ENCODE data around the gene TSPEAR.

TSPEAR gene

GRCh38 chr21:44722731-44723130 is 11.4 kb upstream of the TSPEAR start:
- Histone ChIP-seq H3K4me1 (ENCODE audit: control insufficient read depth, insufficient read depth, low read length) (peaks cover 3% of the 10 kb centered on the region), H3K27ac (ENCODE audit: low read length) (no peak overlapping the region), H3K27me3 (ENCODE audit: control insufficient read depth in 1 of 2, insufficient read depth in 2 of 2, low read length in 2 of 2) (peaks cover 29 to 35% of the 10 kb centered on the region in 2 donors), H3K36me3 (ENCODE audit: control insufficient read depth in 2 of 2, insufficient read depth in 2 of 2, low read length in 2 of 2) (no peaks in the 10 kb centered on the region), H3K9me3 (ENCODE audit: control insufficient read depth in 2 of 2, low read length in 2 of 2) (no peaks in the 10 kb centered on the region), H3K9ac (ENCODE audit: low read length in 2 of 2) (no peak overlapping the region), H3K4me3 (ENCODE audit: low read length in 2 of 2) (no peak overlapping the region)

DNA sequence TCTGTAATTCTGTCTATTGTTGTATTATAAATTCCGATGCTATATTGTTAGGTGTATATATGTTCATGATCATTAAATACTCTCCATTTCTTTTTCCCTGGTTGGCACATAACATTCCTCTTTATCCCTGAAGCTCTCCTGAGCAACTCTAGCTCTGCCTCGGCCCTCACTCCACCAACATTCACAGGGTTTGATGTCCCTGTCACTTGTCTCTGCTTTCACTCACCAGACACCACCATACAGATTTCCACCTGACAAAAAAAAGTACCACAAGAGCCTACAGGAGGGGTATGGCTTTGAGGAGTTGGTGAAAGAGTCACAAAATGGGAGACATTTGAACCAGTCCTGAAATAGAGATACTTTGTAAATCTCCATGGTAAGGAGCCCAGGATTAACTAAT is 8.8 kb upstream of the TSPEAR start:
- Histone ChIP-seq H3K4me1 (ENCODE audit: control insufficient read depth, insufficient read depth, low read length) (peaks cover 3% of the 10 kb centered on the region), H3K9ac (ENCODE audit: low read length in 2 of 2) (no peak overlapping the region), H3K36me3 (ENCODE audit: control insufficient read depth in 2 of 2, insufficient read depth in 2 of 2, low read length in 2 of 2) (no peaks in the 10 kb centered on the region), H3K9me3 (ENCODE audit: control insufficient read depth in 2 of 2, low read length in 2 of 2) (no peaks in the 10 kb centered on the region), H3K4me3 (ENCODE audit: low read length in 2 of 2) (no peak overlapping the region), H3K27ac (ENCODE audit: low read length) (no peak overlapping the region), H3K27me3 (ENCODE audit: control insufficient read depth in 1 of 2, insufficient read depth in 2 of 2, low read length in 2 of 2) (peaks cover 27 to 31% of the 10 kb centered on the region in 2 donors)

- H3K4me3 ChIP-seq (ENCODE audit: low read length in 2 of 2), result no peak overlapping the region
- H3K9me3 ChIP-seq (ENCODE audit: control insufficient read depth in 2 of 2, low read length in 2 of 2), result no peaks in the 10 kb centered on the region
- peaks cover 23 to 24% of the 10 kb centered on the region in 2 donors for H3K27me3 ChIP-seq (ENCODE audit: control insufficient read depth in 1 of 2, insufficient read depth in 2 of 2, low read length in 2 of 2)
- H3K9ac ChIP-seq (ENCODE audit: low read length in 2 of 2), result no peak overlapping the region
- no peaks in the 10 kb centered on the region for H3K36me3 ChIP-seq (ENCODE audit: control insufficient read depth in 2 of 2, insufficient read depth in 2 of 2, low read length in 2 of 2)
- H3K27ac ChIP-seq (ENCODE audit: low read length), result no peak overlapping the region
- H3K4me1 ChIP-seq (ENCODE audit: control insufficient read depth, insufficient read depth, low read length), result peaks cover 1% of the 10 kb centered on the region
These were observed 7.2 kb upstream of the TSPEAR start for GRCh38 chr21:44718571-44718970.

DNA sequence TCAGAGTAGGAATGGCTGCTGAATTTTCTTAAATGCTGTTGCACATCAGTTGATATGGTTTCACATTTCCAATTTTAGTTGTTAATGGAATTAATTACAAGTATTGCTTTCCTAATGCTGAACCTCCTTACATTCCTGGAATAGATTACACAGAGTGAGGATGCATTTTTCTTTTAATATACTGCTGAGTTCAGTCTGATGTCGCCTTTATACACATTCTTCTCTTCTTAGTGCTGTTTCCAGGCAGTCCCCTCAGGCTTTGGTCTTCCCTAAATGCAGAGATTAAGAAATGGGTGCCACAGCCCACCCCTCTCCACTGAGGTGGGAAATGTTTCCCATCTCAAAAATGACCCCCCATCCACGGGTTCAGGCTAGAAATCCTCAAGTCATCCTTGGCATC is 6.7 kb upstream of the TSPEAR start:
- H3K36me3 ChIP-seq (ENCODE audit: control insufficient read depth in 2 of 2, insufficient read depth in 2 of 2, low read length in 2 of 2), result no peaks in the 10 kb centered on the region
- H3K4me3 ChIP-seq (ENCODE audit: low read length in 2 of 2), result no peak overlapping the region
- H3K9me3 ChIP-seq (ENCODE audit: control insufficient read depth in 2 of 2, low read length in 2 of 2), result no peaks in the 10 kb centered on the region
- H3K4me1 ChIP-seq (ENCODE audit: control insufficient read depth, insufficient read depth, low read length), result no peaks in the 10 kb centered on the region
- H3K27me3 ChIP-seq (ENCODE audit: control insufficient read depth in 1 of 2, insufficient read depth in 2 of 2, low read length in 2 of 2), result peaks cover 24% of the 10 kb centered on the region in 2 donors
- H3K9ac ChIP-seq (ENCODE audit: low read length in 2 of 2), result no peak overlapping the region
- H3K27ac ChIP-seq (ENCODE audit: low read length), result no peak overlapping the region

DNA sequence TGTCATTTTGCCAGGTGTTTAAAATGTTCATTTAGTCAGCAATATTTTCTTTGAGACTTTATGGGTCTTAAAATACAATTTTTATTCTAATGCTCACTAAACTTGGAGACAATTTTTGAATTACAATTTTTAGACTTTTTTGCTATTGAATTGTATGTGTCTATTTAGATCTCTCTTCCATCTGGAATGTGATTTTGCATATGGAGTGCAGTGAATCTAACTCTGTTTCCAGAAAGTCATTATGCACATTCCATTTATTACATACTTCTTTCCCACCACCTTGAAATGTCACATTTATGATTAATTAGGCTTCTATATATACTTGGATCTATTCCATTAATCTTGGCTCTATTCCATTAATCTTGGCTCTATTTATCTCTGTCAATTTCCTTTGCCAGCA is 5.6 kb upstream of the TSPEAR start:
- Histone ChIP-seq H3K4me3 (ENCODE audit: low read length in 2 of 2) (no peak overlapping the region), H3K27me3 (ENCODE audit: control insufficient read depth in 1 of 2, insufficient read depth in 2 of 2, low read length in 2 of 2) (peaks cover 23 to 25% of the 10 kb centered on the region in 2 donors), H3K9me3 (ENCODE audit: control insufficient read depth in 2 of 2, low read length in 2 of 2) (no peaks in the 10 kb centered on the region), H3K27ac (ENCODE audit: low read length) (no peak overlapping the region), H3K9ac (ENCODE audit: low read length in 2 of 2) (no peak overlapping the region), H3K4me1 (ENCODE audit: control insufficient read depth, insufficient read depth, low read length) (no peaks in the 10 kb centered on the region), H3K36me3 (ENCODE audit: control insufficient read depth in 2 of 2, insufficient read depth in 2 of 2, low read length in 2 of 2) (no peaks in the 10 kb centered on the region)

- H3K9ac ChIP-seq (ENCODE audit: low read length in 2 of 2), result no peak overlapping the region
- no peak overlapping the region for H3K27ac ChIP-seq (ENCODE audit: low read length)
- no peaks in the 10 kb centered on the region for H3K36me3 ChIP-seq (ENCODE audit: control insufficient read depth in 2 of 2, insufficient read depth in 2 of 2, low read length in 2 of 2)
- peaks cover 37 to 39% of the 10 kb centered on the region in 2 donors for H3K27me3 ChIP-seq (ENCODE audit: control insufficient read depth in 1 of 2, insufficient read depth in 2 of 2, low read length in 2 of 2)
- no peaks in the 10 kb centered on the region for H3K9me3 ChIP-seq (ENCODE audit: control insufficient read depth in 2 of 2, low read length in 2 of 2)
- H3K4me1 ChIP-seq (ENCODE audit: control insufficient read depth, insufficient read depth, low read length), result peaks cover 2% of the 10 kb centered on the region
- no peak overlapping the region for H3K4me3 ChIP-seq (ENCODE audit: low read length in 2 of 2)
These were observed 3.5 kb upstream of the TSPEAR start for GRCh38 chr21:44714905-44715304.

DNA sequence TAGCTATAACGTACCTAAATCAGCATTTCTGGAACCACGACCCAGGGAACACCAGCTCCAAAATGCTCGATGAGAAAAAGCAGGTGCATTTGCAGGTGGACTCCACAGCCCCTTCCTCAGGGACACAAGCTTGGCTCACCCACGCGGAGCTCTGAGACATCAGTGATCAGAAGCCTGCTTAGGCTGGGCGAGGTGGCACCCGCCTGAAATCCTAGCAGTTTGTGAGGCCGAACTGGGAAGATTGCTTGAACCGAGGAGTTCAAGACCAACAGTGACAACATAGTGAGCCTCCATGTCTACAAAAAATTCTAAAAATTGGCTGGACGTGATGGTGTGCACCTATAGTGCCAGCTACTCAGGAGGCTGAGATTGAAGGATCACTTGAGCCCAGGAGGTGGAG is 2.5 kb upstream of the TSPEAR start:
- H3K4me1 ChIP-seq (ENCODE audit: control insufficient read depth, insufficient read depth, low read length), result peaks cover 2% of the 10 kb centered on the region
- no peak overlapping the region for H3K27ac ChIP-seq (ENCODE audit: low read length)
- no peaks in the 10 kb centered on the region for H3K9me3 ChIP-seq (ENCODE audit: control insufficient read depth in 2 of 2, low read length in 2 of 2)
- no peak overlapping the region for H3K4me3 ChIP-seq (ENCODE audit: low read length in 2 of 2)
- H3K9ac ChIP-seq (ENCODE audit: low read length in 2 of 2), result no peak overlapping the region
- no peaks in the 10 kb centered on the region for H3K36me3 ChIP-seq (ENCODE audit: control insufficient read depth in 2 of 2, insufficient read depth in 2 of 2, low read length in 2 of 2)
- H3K27me3 ChIP-seq (ENCODE audit: control insufficient read depth in 1 of 2, insufficient read depth in 2 of 2, low read length in 2 of 2), result peaks cover 44 to 49% of the 10 kb centered on the region in 2 donors

DNA sequence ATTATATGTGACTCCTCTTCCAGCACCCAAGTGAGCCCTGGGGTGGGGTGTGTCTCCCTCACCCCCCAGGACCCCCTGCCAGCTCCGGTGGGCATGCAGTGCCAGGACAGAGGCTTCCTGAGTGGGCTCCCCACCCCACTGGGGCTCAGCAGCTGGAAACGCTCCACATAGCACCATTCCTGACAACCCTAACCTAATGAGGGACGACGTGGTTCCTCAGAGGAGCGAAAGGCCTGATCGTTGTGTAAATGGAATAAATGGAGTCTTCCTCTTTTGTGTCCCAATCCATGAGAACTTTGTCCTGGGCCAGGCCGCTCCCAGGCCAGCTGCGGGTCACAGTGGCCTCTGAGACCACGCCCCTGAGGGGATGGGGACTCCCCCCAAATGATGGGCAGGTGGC is 1.8 kb upstream of the TSPEAR start:
- Histone ChIP-seq H3K36me3 (ENCODE audit: control insufficient read depth in 2 of 2, insufficient read depth in 2 of 2, low read length in 2 of 2) (no peaks in the 10 kb centered on the region), H3K9ac (ENCODE audit: low read length in 2 of 2) (no peak overlapping the region), H3K27me3 (ENCODE audit: control insufficient read depth in 1 of 2, insufficient read depth in 2 of 2, low read length in 2 of 2) (peaks cover 47 to 50% of the 10 kb centered on the region in 2 donors), H3K9me3 (ENCODE audit: control insufficient read depth in 2 of 2, low read length in 2 of 2) (no peaks in the 10 kb centered on the region), H3K4me3 (ENCODE audit: low read length in 2 of 2) (no peak overlapping the region), H3K27ac (ENCODE audit: low read length) (no peak overlapping the region), H3K4me1 (ENCODE audit: control insufficient read depth, insufficient read depth, low read length) (peaks cover 2% of the 10 kb centered on the region)

GRCh38 chr21:44712203-44713028 is 1.0 kb upstream of the TSPEAR start:
- Histone ChIP-seq H3K4me3 (ENCODE audit: low read length in 2 of 2) (no peak overlapping the region), H3K9ac (ENCODE audit: low read length in 2 of 2) (no peak overlapping the region), H3K27ac (ENCODE audit: low read length) (no peak overlapping the region), H3K4me1 (ENCODE audit: control insufficient read depth, insufficient read depth, low read length) (peaks cover 2% of the 10 kb centered on the region), H3K9me3 (ENCODE audit: control insufficient read depth in 2 of 2, low read length in 2 of 2) (no peaks in the 10 kb centered on the region), H3K36me3 (ENCODE audit: control insufficient read depth in 2 of 2, insufficient read depth in 2 of 2, low read length in 2 of 2) (no peaks in the 10 kb centered on the region), H3K27me3 (ENCODE audit: control insufficient read depth in 1 of 2, insufficient read depth in 2 of 2, low read length in 2 of 2) (peaks cover 53 to 54% of the 10 kb centered on the region in 2 donors)

DNA sequence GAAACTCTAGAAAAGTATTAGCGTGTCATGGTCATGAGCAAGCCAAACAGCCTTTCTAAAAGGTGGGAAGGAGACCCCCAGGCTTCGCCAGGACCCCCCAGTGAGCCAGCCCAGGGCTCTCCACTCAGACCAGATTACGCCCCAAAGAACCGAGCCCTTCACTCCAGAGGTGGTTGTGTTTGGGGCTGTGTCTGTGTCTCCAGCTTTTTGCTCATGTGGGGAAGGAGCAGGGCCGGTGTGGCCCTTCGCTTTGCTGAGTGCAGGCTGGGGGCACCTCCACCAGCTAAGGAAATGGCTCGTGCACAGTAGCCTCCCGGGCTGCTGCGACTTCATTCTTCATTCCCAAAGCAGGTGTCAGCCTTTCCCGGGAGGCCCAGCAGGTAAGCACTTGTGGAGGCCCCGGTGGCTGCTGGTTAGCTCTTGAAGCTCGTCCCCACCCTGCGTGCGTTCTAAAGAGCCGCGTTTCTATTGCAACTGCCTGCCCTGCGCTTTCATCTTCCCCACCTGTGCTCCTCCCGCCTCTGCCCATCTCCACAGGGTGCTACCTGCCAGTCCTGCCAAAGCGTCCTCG is 531 bp downstream of the TSPEAR start:
- no peak overlapping the region for H3K4me3 ChIP-seq (ENCODE audit: low read length in 2 of 2)
- peaks cover 58 to 67% of the 10 kb centered on the region in 2 donors for H3K27me3 ChIP-seq (ENCODE audit: control insufficient read depth in 1 of 2, insufficient read depth in 2 of 2, low read length in 2 of 2)
- peaks cover 2% of the 10 kb centered on the region for H3K4me1 ChIP-seq (ENCODE audit: control insufficient read depth, insufficient read depth, low read length)
- H3K36me3 ChIP-seq (ENCODE audit: control insufficient read depth in 2 of 2, insufficient read depth in 2 of 2, low read length in 2 of 2), result no peaks in the 10 kb centered on the region
- H3K9me3 ChIP-seq (ENCODE audit: control insufficient read depth in 2 of 2, low read length in 2 of 2), result no peaks in the 10 kb centered on the region
- H3K27ac ChIP-seq (ENCODE audit: low read length), result no peak overlapping the region
- no peak overlapping the region for H3K9ac ChIP-seq (ENCODE audit: low read length in 2 of 2)

- Histone ChIP-seq H3K4me1 (ENCODE audit: control insufficient read depth, insufficient read depth, low read length) (peaks cover 2% of the 10 kb centered on the region), H3K4me3 (ENCODE audit: low read length in 2 of 2) (no peak overlapping the region), H3K27ac (ENCODE audit: low read length) (no peak overlapping the region), H3K27me3 (ENCODE audit: control insufficient read depth in 1 of 2, insufficient read depth in 2 of 2, low read length in 2 of 2) (peaks cover 58 to 67% of the 10 kb centered on the region in 2 donors), H3K9me3 (ENCODE audit: control insufficient read depth in 2 of 2, low read length in 2 of 2) (no peaks in the 10 kb centered on the region), H3K36me3 (ENCODE audit: control insufficient read depth in 2 of 2, insufficient read depth in 2 of 2, low read length in 2 of 2) (no peaks in the 10 kb centered on the region), H3K9ac (ENCODE audit: low read length in 2 of 2) (no peak overlapping the region)
These were observed 1.1 kb downstream of the TSPEAR start for GRCh38 chr21:44710294-44710665.

Data from stomach smooth muscle (tissue), 2 donors.